NCI-H2227 treated with DMSO at 0.1 percent for 48 hours (cell line): ENCODE results near the gene LRRC73.
"Not testable (repeated sequence)": the region's sequence is repeated elsewhere in the genome, so short reads cannot be mapped to it uniquely, and the experiment has no call there.

Experiments used
- DNase-seq: peaks from one replicate; lab custom pipeline; 2025; lab: John Stamatoyannopoulos, UW

Gene LRRC73

DNA sequence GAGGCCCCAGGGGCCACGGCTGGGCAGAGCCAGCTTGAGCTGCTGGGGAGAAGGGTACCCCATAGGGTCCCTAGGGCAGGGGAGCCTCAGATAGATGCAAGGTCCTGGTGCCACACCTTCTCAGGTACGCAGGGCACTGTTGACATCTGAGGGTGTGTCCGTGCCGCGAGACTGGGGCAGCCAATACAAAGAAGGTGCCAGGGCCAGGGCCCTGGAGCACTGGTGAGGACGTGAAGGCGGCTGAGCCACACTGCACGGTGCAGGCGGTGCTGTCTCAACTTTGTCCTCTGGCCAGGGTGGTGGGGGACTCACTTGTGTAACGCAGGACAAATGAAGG, 649 bp upstream of the LRRC73 start:
- no peak for DNase-seq

DNA sequence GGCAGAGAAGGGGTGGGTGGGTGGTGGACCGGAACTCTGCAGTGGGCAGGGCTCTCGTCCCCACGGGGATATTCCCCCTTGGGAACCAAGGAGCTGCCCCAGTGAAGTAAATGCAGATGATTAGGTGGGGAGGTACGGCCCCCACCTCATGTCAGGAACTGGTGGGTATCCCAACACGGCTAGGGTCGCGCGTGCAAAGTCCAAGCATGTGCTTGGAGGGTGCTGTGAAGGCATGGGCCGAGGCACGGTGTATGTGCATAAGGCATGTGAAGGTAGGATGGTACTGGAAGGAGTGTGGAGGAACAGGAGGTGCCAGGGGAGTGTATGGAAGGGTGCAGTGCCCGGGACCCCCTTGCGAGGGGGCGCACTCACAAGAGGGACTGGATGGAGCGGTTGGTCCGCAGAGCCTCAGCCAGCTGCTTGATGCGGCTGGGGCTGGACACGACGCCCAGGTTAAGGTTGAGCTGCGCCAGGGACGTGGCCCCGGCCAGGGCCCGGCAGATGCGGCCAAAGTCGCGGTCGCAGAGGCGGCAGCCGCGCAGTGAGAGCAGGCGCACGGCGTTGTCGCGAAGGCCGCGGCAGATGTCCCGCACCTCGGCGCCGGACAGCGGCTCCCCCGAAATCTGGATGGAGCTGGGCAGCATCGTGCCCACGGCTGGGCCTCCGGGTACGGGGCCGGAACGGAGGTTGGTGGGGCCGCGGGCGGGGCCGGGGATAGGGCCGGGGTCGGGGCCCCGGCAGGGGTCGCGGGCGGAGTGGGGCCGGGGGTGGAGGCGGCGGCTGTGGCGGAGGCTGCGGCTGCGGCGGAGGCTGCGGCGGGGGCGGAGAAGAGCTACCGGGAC, 783 bp downstream of the LRRC73 start:
- DNase-seq = no peak

DNA sequence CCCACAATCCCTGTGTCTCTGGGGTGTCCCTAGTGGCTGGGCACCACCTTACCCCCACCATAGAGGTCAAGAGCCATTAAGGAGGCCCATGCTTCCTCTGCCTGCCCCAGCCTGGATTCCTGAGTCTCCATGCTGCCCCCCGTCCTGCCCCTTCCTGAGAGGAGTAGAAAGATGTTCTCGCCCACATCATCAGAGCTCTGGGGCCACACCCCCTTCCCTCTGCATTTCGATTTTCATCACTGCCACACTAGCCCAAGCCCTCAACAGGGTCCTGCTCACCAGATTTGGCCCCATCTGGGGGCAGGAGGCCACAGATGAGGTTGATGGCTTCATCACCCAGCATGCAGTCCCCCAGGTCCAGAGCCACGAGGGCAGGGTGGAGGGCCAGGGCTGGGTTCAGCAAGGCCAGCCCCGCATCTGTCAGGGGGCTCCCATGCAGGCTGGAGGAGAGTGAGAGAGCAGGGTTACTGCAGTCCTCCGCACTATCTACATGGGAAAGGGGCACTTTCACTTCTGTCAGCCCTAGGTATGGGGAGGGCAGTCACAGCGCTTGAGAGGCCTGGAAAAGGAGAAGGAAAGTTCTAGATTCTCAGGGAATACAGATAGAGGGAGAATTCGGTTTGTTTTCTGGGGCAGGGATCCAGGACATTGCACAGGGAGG, 1.5 kb downstream of the LRRC73 start:
- DNase-seq = no peak

- peak; percentile 66 for DNase-seq
Measured at GRCh38 chr6:43506667-43507471, 3.3 kb downstream of the LRRC73 start.

DNA sequence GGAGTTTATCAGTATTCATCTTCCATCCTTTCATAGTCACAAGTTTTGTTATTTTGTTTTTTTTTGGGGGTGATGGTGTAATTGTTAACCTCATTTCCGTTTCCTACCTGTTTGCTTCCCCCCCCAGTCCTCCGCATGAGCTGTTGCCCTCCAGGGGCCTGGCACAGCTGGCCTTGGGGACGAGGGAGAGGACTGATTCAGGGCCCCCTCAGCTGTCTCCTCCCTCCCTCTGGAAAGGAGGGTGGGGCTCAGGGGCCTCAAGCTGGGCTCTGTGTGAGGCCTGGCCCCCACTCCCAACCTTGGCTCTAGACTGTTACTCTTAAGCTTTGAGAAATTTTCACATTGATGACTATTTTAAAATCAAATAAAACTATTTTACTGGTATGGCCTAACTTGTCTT, 4.0 kb downstream of the LRRC73 start:
- DNase-seq = no peak

DNA sequence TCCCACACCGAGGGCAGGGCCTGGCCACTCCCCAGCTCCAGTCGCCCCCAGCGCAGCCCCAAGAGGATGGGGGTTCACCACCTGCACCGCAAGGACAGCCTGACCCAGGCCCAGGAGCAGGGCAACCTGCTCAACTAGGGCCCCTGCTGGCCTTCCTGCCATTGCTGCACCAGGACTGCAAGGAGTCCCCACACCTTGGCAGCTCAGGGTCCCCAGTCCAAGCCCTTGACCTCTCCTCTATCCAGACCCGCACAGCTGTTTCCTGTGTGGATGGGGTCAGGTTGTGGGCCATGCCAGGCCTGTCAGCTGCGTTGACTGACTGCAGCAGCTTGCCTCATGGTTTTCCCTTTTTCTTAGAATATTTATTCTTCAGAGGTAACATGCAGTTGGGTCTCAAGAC, 4.4 kb downstream of the LRRC73 start:
- DNase-seq = no peak

GRCh38 chr6:43504756-43505593, 5.2 kb downstream of the LRRC73 start:
- DNase-seq = no peak

- DNase-seq = no peak
Measured at GRCh38 chr6:43503443-43503842, 6.7 kb downstream of the LRRC73 start.

DNA sequence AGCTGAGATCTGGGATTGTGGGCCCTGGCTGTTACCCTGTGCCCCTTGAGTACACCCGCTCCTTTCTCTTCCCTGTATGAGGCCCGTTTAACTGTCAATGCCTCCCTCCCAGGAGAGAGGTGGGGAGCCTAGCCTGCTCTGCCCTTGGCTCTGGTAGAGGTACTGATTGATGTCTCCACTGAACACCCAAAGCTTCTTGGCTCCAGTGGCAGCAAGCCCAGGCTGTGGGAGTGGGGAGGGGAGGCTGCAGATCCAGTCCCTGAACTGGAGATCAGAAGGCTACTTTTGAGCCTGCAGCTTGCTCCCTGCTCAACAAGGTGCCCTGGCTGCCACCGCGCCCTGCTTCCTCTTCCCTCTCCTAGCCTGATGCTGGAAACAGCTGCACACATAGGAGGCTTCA, 7.5 kb downstream of the LRRC73 start:
- no peak for DNase-seq

DNA sequence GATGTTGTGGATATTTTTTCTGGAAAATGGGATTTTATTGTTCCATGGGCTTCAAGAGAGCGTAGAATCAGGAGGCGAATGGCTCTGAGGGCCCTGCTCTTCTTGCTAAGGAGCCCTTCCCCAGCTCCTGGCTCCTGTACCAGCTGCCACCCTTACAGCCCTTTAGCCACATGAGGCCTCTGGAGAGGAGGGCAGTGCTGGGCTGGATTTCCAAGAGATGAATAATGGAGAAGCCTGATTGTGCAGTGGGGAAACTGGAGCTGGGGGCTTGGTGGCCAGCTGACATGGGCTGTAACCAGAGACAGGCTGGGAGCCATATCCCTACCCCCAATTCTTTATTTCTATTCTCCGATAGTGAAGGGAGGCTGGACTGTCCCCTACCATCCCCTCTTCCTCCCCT, 9.2 kb downstream of the LRRC73 start:
- DNase-seq = no peak

- DNase-seq = no peak
Measured at GRCh38 chr6:43499028-43499815, 10.9 kb downstream of the LRRC73 start.

DNA sequence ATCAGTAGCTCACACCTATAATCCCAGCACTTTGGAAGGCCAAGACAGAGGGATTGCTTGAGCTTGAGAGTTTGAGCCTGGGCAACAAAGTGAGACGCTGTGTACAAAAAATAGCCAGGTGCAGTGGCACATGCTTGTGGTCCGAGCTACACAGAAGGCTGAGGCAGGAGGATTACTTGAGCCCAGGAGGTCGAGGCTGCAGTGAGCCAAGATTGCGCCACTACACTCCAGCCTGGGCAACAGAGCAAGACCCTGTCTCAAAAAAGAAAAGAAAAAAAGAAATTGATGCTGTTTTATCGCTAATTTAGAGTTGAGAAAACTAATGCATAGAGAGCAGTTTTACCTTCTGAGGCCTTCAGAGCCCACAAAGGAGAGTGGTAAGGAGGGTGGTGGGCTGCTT, 11.9 kb downstream of the LRRC73 start:
- DNase-seq = not testable (repeated sequence)

DNA sequence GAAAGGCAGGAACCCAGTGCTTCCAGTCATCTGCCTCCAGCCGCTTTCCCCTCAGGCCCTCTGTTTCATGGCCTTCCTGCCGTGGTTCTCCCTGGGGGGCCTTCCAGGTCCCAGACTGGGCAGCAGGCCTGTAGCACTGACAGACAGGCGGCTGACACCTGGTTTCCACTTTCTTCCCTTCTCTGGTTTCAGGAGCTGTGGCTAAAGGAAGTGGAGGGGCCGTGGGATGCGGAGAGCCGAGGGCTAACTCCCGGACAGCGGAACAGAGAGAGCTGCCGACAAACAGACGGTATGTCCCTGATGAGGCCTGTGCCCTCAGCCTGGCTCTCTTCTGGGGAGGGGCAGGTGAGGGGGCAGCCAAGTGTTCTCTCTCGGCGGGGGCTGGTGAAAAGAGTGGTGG, 12.5 kb downstream of the LRRC73 start:
- no peak for DNase-seq

- DNase-seq = no peak
Measured at GRCh38 chr6:43497129-43497396, 13.1 kb downstream of the LRRC73 start.

GRCh38 chr6:43496370-43497128, 13.6 kb downstream of the LRRC73 start:
- DNase-seq = no peak

DNA sequence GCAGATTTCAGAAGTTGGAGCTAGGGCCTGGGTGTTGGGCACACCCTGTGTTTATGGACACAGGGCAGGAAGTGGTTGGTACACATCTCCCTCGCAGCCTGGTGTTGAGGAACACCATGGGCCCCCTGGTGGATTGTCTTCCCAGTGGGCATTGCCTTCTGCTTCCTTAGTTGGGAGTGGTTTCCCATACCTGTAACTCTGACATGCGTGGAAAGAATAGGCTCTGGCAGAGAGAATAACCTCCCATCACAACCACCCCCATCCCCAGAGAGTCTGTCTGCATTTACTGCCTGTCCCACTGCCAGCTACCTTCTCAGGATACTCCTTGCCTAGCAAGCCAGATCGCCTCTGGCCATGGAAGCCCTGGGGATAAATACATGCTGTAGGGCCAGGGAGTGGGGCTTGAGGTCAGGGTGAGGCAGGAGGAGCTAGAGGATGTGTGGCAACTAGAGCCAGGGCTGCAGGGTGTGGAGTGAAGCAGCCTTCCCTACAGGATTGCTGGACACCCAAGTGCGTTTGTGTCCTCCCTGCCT, 14.7 kb downstream of the LRRC73 start:
- no peak for DNase-seq

DNA sequence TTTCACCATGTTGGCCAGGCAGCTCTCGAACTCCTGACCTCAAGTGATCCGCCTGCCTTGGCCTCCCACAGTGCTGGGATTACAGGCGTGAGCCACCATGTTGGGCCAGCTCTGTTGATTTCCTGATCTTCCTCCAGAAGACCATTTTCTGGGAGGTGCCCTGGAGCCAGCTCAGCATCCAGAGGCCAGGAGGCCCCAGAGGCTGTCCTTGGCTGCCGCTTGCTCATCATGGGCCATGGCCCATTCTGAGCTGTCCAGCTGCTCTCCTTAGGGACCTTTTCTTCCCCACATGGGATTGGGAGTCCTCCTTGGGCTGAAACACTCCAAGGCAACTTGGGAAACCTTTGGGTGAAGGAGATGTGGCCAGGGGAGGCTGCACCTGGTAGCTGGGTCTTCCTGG, 15.4 kb downstream of the LRRC73 start:
- no peak for DNase-seq

- DNase-seq = no peak
Measured at GRCh38 chr6:43494321-43494720, 15.8 kb downstream of the LRRC73 start.

- no peak for DNase-seq
Measured at GRCh38 chr6:43493833-43494232, 16.3 kb downstream of the LRRC73 start.

GRCh38 chr6:43493230-43493629, 16.9 kb downstream of the LRRC73 start:
- no peak for DNase-seq
